SU-DHL-6 (cell line): ENCODE measurements around the gene OSBPL10.

Experiments
- CTCF ChIP-seq: fragments of 200-600 bp; sonication (generic); IDR thresholded peaks from one replicate; pipeline ENCODE4 v1.5.1; 2017; ENCODE audit warnings: antibody characterized with exemption, mild to moderate bottlenecking, low read length, moderate library complexity; ENCODE audit not compliant: insufficient read depth, poor library complexity, severe bottlenecking
- EZH2phosphoT487 ChIP-seq: fragments of 200-600 bp; sonication (generic), shearing (Covaris generic); conservative IDR thresholded peaks from 2 replicates; pipeline ENCODE4 v1.6.1; 2018; ENCODE audit warnings: mild to moderate bottlenecking, antibody characterized with exemption, low read length, moderate library complexity, mixed read lengths

GRCh38 chr3:31960793-31961431 is 20.1 kb downstream of the OSBPL10 start:
- TF ChIP-seq CTCF, result no peak
- no peak for TF ChIP-seq EZH2phosphoT487
